ENCODE data around the gene GOLGA2.

DNA sequence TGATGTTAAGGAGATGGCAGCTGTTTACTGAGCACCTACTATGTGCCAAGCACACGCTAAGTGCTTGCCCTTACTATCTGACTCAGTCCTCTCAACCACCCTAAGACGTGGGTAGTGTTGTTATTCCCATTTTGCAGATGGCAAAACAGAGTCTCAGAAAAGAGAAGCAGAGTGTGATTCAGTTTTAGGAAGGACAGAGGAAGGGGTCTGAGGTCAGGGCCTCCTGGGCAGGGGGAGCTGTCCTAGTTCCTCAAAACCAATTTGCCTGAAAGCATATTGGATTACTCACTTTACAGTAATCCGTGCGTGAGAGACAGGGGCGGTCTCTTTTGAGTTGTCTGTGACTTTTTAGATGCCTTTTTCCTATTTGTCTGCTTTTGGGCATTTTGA, 49.4 kb downstream of the GOLGA2 start:
- TF ChIP-seq, protein P1, sequence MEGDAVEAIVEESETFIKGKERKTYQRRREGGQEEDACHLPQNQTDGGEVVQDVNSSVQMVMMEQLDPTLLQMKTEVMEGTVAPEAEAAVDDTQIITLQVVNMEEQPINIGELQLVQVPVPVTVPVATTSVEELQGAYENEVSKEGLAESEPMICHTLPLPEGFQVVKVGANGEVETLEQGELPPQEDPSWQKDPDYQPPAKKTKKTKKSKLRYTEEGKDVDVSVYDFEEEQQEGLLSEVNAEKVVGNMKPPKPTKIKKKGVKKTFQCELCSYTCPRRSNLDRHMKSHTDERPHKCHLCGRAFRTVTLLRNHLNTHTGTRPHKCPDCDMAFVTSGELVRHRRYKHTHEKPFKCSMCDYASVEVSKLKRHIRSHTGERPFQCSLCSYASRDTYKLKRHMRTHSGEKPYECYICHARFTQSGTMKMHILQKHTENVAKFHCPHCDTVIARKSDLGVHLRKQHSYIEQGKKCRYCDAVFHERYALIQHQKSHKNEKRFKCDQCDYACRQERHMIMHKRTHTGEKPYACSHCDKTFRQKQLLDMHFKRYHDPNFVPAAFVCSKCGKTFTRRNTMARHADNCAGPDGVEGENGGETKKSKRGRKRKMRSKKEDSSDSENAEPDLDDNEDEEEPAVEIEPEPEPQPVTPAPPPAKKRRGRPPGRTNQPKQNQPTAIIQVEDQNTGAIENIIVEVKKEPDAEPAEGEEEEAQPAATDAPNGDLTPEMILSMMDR (IDR thresholded peaks at IDR 0.05): no peak
- no peak for TF ChIP-seq POLR2A (IDR thresholded peaks at IDR 0.05)

Measured in right lobe of liver (tissue), 4 donors.